Measurements from ENCODE around the gene S1PR4.
"Not testable (repeated sequence)": the region's sequence is repeated elsewhere in the genome, so short reads cannot be mapped to it uniquely, and the experiment has no call there.

The S1PR4 gene

GRCh38 chr19:3152419-3152780 lies 26.2 kb upstream of the S1PR4 start:
- H3K4me3 ChIP-seq (ENCODE audit: low read depth, low read length) = no peak overlapping the region
- TF ChIP-seq, protein P1, sequence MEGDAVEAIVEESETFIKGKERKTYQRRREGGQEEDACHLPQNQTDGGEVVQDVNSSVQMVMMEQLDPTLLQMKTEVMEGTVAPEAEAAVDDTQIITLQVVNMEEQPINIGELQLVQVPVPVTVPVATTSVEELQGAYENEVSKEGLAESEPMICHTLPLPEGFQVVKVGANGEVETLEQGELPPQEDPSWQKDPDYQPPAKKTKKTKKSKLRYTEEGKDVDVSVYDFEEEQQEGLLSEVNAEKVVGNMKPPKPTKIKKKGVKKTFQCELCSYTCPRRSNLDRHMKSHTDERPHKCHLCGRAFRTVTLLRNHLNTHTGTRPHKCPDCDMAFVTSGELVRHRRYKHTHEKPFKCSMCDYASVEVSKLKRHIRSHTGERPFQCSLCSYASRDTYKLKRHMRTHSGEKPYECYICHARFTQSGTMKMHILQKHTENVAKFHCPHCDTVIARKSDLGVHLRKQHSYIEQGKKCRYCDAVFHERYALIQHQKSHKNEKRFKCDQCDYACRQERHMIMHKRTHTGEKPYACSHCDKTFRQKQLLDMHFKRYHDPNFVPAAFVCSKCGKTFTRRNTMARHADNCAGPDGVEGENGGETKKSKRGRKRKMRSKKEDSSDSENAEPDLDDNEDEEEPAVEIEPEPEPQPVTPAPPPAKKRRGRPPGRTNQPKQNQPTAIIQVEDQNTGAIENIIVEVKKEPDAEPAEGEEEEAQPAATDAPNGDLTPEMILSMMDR (conservative IDR thresholded peaks at IDR 0.05; ENCODE audit: low read depth, low read length) = no peak
- no peak for DNase-seq (ENCODE audit: low read depth)

- no peak overlapping the region for H3K4me3 ChIP-seq (ENCODE audit: low read depth, low read length)
- TF ChIP-seq, protein P1 (conservative IDR thresholded peaks at IDR 0.05; ENCODE audit: low read depth, low read length) = no peak
- no peak for DNase-seq (ENCODE audit: low read depth)
These were observed 25.0 kb upstream of the S1PR4 start for GRCh38 chr19:3153286-3154230.

GRCh38 chr19:3154447-3154846 lies 24.1 kb upstream of the S1PR4 start:
- not testable (repeated sequence) for H3K4me3 ChIP-seq (ENCODE audit: low read depth, low read length); DNase-seq (ENCODE audit: low read depth)

DNA sequence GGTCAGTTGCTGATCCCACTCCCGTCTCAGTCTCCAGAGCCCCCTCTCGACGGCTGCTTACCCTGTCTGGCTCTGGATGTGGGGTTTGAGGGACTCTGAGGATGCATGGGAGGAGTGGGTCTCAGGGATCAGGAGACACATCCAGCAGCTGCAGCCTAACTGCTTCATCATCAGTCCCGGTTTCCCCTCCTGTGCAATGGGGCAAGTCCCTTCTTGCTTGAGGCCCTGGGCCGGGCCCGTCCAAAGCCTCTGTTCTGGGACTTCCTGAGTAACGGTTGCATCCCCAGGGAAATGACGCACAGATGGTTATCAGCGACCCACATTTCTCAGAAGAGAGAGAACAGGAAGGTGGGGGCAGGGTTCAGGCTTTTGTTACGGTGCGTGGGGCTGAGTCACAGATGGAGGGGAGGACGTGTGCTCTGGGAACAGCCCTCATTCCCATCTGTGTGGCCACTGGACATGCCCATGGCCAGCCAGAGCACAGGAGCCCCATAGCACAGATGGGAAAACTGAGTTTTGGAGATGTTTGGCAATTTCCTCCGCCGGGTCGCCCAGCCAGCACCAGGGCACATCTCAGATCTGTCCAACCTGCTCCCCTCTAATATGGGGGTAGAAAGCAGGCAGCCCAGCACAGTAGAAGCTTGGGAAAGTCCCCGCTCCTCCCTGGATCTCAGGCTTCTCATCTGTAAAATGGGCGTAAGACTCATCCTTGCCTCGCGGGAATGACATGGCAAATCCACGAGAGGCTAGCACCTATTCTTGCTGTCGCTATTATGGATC lies 23.4 kb upstream of the S1PR4 start:
- H3K4me3 ChIP-seq (ENCODE audit: low read depth, low read length) = no peak overlapping the region
- TF ChIP-seq, protein P1 (conservative IDR thresholded peaks at IDR 0.05; ENCODE audit: low read depth, low read length) = no peak
- peak; percentile 99 for DNase-seq (ENCODE audit: low read depth)

DNA sequence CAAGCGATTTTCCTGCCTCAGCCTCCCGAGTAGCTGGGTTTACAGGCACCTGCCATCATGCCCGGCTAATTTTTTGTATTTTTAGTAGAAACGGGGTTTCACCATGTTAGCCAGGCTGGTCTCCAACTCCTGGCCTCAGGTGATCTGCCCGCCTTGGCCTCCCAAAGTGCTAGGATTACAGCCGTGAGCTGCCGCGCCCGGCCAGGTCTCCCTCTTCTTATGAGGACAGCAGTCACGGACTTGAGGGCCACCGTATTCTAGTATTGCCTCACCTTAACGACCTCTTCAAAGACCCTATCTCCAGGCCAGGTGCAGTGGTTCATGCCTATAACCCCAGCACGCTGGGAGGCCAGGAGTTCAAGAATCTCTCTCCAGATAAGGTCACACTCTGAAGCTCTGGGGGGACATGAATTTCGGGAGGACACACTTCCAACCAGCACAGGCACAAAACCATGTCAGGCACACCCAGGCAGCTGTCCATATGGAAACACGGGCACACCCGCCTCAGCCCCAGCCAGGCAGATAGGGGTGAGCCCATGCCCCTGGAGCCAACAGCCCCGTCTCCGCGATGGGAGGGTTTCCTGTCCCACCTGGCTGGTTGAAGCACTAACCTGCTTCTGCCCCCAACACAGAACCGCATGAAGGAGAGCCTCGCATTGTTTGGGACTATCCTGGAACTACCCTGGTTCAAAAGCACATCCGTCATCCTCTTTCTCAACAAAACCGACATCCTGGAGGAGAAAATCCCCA lies 21.3 kb upstream of the S1PR4 start:
- no peak for DNase-seq (ENCODE audit: low read depth)
- no peak overlapping the region for H3K4me3 ChIP-seq (ENCODE audit: low read depth, low read length)
- TF ChIP-seq, protein P1 (conservative IDR thresholded peaks at IDR 0.05; ENCODE audit: low read depth, low read length) = no peak

GRCh38 chr19:3159565-3159964 lies 19.0 kb upstream of the S1PR4 start:
- TF ChIP-seq, protein P1 (conservative IDR thresholded peaks at IDR 0.05; ENCODE audit: low read depth, low read length) = no peak
- DNase-seq (ENCODE audit: low read depth) = no peak
- H3K4me3 ChIP-seq (ENCODE audit: low read depth, low read length) = no peak overlapping the region

DNA sequence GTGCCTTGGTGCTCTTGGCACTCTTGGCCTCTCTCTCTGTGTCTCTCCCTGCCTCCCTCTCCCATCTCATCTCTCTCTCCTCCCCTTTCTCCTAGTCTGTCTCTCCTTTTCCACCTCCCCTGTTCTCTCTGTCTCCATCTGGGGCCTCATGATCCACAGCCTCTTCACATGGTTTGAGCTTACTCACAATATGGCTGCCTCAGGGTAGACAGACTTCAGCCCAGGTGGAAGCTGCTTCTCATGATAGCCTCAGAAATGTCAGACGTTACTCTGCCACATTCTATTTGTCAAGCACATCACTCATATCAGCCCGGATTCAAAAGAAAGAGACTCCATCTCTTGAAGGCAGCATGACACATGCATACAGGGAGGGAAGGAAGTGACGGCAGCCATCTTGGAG lies 18.4 kb upstream of the S1PR4 start:
- no peak overlapping the region for H3K4me3 ChIP-seq (ENCODE audit: low read depth, low read length)
- TF ChIP-seq, protein P1 (conservative IDR thresholded peaks at IDR 0.05; ENCODE audit: low read depth, low read length) = no peak
- DNase-seq (ENCODE audit: low read depth) = no peak
